Measurements from ENCODE around the gene KDM5A.
"Not testable (repeated sequence)": the region's sequence is repeated elsewhere in the genome, so short reads cannot be mapped to it uniquely, and the experiment has no call there.

Gene KDM5A

DNA sequence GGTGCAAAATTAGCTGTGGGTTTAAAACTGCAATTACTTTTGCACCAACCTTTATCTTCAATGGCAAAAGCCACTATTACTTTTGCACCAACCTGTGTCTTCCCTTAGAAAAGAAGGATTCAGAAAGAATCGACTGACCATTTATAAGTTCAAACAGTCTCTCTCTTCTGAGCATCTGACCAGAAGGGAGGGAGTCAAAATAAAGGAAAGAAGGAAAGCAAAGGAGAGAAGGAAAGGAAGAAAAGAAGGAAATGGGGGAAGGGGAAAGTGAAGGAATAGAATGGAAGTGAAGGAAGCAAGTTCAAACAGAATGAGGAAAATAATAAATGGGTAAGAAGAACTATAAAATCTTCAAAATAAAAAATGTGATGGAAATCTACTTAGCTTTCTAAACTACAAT lies 57.8 kb downstream of the KDM5A start:
- DNase-seq: no peak

DNA sequence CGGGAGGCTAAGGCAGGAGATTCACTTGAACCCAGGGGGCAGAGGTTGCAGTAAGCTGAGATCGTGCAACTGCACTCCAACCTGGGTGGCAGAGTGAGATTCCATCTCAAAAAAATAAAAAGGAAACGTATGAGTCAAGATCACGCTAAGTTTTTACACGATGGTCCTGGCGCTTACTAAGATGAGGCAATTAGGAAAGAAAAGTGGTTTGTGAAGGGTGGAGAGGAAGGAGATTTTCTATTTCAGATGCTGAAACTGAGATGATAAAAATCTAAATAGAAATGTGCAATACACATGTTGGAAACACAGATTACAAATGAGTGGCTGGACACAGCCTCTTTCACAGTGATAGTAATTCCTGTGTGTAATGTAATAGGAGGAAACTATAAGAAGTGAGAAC lies 63.2 kb downstream of the KDM5A start:
- DNase-seq: no peak

DNA sequence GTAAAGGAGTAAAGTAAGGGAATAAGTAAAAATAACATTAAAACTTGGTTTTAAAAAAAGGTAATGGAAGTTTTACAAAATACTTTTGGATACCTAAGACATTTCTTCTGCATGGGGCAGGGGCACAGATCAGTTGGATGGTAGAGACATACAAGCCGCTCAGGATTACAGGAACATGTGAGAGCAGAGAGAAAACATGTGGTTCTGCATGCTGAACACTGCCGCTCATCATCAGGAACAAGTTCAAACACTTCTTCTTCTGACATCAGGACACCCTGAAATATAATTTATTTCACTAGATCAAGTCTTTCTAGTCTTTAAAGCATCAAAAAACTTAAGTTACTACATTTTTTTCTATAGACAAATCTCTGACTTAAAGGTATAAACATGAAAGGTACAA lies 65.6 kb downstream of the KDM5A start:
- DNase-seq: no peak

DNA sequence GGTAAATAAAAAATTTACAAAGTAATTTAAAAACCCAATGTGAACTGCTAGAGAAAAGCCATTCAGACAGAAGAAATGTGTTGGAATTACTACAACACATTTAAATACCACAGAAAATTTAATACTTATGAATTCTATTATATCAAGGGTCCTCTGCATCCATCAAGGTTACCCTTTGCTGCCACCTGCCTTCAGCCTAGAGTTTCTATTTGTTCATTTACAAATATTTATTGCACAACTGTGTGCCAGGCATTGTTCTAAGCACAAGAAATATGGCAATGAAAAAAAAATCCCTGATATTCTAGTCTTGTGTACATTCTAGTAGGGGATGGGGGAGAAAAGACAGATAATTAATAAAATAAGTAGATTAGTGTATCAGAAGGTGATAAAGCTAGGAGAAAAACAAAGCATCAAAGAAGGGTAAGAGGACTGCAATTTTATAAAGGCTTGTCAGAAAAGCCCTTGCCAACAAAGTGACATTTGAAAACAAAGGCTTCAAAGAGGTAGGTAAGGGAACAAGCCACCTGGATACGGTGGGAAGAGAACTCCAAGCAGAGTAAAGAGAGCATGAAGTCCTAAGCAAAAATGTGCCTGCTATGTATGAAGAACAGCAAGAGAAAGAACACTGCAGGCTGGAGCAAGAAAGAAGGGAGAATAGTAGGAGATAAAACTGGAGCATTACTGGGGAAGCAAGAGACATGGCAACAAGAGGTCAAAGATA lies 67.4 kb downstream of the KDM5A start:
- DNase-seq: no peak

DNA sequence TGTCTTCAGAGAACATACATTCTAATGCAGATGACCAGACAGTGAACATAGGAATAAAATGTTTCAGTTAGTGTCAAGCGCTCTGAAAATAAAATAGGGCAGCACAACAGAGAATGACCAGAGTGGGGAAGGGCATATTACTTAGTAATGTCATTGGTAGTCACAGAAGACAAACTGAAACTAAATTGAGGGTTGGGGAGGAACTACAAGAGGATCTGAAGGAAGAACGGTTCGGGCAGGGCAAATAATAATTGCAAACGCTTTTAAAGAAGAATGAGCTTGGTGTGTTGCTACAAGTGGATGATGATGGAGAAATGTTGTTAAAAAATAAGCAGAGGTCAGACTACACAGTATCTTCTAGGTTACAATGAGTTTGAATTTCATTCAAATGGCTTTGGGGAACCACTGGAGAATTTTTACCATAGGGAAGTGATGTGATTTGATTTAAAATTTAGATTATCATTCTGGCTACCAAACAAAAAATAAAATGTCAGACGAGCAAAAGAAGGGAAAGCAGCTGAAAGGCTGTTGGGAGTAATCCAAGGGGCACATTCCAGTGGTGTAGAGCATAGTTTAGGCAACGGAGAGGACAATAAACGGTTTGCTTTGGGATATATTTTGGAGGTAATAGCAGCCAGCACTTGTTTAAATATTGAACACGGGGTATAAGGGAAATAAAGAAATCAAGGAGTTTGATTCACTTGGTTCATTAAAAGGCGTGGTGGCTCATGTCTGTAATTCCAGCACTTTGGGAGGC lies 70.2 kb downstream of the KDM5A start:
- no peak for DNase-seq

DNA sequence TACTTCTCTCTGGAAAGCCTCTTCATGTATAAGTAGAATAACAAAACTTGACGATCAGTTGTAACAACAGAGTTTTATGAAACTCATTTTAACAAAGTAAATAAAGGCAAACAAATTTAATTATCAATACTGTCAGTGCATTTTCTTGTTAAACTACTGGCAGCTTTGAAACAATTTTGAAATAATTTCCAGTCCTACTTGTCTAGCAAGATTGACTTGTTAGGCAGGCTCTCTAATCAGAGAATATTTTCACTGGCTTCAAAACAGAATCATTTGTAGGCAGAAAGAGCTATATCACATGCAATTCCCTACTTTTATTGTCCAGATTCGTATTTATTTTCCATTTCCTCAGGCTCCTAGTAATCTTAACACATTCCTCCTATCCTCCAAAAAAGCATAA lies 80.6 kb downstream of the KDM5A start:
- DNase-seq: no peak

DNA sequence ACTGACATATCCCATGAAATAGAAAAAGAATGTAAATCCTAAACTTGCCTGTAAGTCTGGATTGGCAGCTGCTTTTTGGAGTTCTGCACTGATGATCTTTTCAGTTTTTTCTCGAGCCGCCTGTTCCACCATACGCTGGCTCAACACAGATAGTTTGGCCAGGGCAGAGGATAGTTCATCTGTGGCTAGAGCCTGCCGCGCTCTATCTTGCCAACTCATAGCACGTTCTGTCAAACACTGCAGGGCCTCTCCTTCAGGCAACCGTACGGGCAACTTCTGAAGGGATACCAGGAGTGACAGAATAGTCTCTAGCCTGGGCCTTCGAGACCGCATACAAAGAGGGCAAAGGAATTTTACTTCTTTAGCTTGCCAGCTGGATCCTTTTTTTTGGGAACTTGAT lies 81.7 kb downstream of the KDM5A start:
- DNase-seq: no peak

DNA sequence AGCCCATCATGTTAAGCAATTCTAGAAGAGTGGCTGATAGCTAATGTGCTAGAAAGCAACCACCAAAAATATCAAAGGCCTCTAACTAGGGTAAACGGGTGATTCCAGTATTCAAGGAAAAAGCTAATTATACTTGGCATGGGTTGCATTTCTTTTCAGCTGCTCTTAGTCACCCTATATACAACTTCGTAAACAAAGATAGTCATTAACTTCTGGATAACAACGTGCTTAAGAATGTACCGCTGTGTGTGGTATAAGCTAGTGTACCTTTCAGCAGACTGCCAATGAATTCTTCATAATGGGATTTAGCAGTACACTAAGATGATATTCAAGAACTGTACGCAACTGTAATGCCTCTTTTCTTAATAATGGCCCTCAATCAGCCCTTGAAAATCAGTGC lies 84.3 kb downstream of the KDM5A start:
- DNase-seq: no peak

DNA sequence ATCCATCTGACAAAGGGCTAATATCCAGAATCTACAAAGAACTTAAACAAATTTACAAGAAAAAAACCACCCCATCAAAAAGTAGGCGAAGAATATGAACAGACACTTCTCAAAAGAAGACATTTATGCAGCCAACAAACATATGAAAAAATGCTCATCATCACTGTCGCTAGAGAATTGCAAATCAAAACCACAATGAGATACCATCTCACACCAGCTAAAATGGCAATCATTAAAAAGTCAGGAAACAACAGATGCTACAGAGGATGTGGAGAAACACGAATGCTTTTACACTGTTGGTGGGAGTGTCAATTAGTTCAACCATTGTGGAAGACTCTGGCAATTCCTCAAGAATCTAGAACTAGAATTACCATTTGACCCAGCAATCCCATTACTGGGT lies 86.4 kb downstream of the KDM5A start:
- DNase-seq: not testable (repeated sequence)

DNA sequence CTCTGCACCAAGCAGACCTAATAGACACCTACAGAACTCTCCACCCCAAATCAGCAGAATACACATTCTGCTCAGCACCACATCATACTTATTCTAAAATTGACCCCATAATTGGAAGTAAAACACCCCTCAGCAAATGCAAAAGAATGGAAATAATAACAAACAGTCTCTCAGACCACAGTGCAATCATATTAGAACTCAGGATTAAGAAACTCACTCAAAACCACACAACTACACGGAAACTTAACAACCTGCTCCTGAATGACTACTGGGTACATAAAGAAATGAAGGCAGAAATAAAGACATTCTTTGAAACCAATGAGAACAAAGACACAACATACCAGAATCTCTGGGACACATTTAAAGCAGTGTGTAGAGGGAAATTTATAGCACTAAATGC lies 89.0 kb downstream of the KDM5A start:
- DNase-seq: not testable (repeated sequence)

DNA sequence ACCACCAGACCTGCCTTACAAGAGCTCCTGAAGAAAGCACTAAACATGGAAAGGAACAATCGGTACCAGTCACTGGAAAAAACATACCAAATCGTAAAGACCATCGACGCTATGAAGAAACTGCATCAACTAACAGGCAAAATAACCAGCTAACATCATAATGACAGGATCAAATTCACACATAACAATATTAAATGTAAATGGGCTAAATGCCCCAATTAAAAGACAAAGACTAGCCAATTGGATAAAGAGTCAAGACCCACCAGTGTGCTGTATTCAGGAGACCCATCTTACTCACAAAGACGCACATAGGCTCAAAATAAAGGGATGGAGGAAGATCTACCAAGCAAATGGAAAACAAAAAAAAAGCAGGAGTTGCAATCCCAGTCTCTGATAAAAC lies 89.6 kb downstream of the KDM5A start:
- DNase-seq: not testable (repeated sequence)

DNA sequence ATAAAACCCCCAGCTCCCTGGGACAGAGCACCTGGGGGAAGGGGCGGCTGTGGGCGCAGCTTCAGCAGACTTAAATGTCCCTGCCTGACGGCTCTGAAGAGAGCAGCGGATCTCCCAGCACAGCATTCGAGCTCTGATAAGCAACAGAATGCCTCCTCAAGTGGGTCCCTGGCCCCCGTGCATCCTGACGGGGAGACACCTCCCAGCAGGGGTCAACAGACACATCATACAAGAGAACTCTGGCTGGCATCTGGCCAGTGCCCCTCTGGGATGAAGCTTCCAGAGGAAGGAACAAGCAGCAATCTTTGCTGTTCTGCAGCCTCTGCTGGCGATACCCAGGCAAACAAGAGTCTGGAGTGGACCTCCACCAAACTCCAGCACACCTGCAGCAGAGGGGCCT lies 91.1 kb downstream of the KDM5A start:
- DNase-seq: not testable (repeated sequence)

DNA sequence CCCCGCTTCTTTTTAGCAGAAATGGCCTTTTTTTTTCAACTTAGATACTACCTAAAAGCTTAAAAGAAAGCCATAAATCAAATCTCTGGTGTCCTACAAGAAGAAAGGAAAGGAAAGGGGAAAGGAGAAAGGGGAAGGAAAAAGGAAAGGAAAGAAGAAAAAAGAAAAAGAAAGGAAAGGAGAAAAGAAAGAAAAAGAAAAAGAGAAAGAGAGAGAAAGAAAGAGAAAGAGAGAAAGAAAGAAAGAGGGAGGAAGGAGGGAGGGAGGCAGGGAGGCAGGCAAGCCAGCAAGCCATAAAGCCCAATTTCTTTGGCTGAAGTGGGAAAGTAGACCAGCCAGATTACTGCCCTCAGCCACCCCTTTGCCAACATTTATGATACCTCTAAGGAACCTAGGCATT lies 94.0 kb downstream of the KDM5A start:
- DNase-seq: no peak

DNA sequence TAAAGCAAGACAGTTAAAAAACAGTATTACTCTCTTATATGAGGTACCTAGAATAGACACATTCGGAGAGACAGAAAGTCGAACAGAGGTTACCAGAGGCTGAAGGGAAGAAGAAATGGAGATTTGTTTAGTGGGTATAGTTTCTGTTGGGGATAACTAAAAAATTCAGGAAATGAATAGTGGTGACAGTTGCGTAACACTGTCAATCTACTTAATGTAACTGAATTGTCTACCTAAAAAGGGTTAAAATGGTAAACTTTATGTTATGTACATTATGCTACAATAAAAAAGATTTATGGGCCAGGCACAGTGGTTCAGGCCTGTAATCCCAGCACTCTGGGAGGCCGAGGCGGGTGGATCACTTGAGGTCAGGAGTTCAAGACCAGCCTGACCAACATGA lies 95.9 kb downstream of the KDM5A start:
- no peak for DNase-seq

DNA sequence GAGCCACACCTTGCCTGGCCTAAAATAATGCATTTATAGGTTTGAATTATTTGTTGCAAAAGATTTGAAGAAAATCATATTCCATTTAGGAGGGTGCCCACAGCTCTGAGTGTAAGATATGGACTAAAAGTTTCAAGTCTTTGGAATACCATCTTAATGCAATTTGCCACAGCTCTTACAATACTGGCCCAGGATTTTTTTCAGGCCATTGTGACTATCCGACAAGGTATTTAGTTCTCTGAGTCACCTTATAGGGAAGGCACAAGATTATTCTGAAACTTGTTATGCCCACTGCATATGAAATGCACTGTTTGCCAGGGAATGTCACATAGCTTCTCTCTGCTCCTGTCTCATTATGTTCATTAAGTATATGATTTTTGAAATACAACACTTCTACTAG lies 96.9 kb downstream of the KDM5A start:
- no peak for DNase-seq

DNA sequence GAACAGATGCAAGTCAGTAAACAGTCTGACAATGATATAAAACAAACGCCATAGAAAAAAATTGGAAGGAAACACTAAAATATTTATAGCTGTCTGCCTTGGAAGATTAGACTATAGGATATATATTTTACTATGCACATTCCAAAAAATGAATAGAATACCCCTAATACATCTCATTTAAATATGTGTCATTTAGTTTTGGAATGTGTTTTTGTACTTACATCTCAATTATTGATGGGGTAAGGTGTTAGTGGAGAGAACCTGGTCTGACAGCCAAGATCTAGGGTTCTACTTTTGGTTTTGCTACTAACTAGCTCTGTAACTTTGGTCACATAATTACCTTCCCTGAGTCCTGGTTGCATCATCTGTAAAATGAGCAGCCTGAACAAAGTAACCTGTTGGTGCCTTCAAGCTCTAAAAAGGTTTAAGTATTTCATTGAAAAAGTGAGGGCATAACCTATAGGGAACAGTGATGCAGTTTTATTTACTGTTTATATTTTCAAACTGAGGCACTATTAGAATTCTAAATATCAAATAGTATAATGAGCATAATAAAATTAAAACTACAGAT lies 97.9 kb downstream of the KDM5A start:
- DNase-seq: no peak

DNA sequence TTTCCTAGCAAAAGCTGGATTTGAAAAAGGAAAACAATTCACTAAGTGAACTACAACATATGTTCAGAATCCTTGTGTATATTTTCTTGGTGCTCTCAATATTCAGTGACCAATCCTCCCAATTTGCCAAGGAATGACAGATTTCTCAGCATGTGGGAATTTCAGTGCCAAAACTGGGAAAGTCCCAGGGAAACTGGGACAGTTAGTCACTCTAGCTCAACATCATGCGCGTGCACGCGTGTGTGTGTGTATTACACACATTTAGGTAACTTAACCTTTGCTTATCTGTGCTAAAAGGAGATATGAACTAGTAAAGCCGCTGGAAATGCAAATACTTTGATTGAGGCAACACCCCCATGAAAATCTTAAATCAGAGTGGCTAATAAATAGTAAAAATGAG lies 100.4 kb downstream of the KDM5A start:
- DNase-seq: no peak

DNA sequence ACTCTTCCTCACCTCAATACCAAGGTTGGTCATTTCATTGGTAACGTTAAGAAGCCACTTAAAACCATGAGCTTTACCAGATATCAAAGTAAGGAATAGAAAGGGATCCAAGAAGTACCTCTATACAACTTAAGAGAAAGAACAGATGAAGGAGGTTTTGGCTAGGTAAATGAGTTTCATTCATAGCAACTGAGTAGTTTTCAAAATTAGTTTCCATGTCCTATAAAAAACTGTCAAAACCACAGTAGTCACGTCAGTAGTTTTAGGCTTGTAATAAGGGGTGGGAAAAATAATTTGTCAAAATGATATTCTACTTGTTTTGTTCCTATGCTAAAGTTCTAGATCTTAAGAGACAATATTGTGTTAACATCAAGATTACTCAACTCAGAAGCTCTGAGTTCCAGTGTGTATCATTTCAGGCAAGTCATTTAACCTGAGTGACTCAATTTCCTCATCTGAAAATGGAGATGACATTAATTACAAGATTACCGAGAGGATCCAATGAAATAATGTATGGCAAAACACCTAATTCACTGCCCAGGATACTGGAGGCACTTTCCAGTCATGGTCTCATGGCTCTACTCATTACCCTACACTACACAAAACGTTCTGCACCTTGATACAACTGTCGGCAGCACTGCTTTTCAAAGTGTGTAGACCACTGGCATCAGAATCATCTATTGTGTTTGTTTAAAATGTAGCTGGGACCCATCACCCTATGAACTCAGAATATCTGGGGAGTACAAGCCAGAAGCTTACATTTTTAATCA lies 102.4 kb downstream of the KDM5A start:
- no peak for DNase-seq

DNA sequence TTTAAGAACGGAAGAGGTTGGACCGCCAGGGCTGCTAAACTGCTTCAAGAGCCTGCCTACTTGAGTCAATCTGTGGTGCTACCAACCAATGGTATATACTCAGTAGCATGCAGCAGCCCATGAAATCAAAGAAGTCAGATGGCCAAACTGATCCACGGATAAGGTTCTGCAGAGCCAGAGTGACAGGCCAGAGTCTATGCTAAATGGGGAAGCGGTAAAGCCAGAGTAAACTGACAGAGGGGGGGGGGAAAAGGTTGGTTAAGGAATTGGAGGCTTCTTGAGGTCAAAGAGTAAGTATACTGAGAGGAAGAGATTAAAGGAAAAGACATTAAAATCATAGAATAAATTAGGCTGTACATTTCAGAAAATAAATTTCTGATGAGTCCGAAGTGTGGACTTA lies 111.1 kb downstream of the KDM5A start:
- no peak for DNase-seq

DNA sequence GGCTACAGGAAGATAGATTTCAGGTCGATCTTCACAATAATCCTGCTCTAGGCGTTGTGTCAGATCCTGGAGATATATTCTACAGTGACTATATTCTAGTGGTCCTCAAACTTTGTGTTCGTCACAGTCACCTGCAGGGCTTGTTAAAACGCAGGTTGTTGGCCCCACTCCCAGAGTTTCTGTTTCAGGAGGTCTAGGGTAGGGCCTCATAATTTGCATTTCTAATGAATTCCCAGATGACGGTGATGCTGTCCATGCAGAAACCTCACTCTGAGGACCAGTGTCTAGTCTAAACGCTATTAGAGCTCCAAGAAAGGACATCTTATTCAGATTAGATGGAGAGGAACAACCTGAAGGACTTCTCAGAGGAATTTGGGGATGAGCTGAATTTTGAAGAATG lies 113.3 kb downstream of the KDM5A start:
- DNase-seq: no peak

DNA sequence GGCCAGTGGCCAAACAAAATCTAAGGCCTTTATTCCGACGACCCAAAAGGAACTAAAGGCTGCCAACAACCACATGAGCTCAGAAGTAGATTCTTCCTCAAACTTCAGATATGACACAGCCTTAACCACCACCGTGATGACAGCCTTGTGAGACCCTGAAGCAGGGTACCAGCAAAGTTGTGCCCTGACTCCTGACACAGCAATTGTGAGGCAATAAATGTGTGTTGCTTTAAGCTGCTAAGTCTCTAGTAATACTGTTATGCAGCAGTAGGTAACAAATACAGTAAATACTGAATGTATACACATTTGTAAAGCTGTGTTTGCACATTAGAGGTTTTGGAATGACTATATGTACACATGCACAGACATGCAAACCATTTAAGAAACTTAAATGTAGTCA lies 115.7 kb downstream of the KDM5A start:
- no peak for DNase-seq

DNA sequence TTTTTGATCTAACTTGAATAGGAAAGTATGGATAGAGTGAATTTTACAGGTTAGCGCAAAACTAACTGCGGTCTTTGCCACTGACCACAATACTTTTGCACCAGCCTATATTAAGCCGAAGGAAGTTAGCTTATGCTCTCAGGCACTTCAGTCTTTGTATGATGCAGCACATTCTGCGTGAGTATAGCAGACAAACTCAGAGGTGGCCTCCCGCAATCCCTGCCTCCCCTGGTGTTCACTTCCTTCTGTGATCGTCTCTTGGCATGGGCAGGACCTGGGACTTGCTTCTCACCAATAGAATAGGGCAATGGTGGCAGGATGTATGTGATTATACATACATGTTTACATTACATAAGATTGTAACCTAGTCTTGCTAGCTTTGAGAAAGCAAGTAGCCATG lies 116.2 kb downstream of the KDM5A start:
- no peak for DNase-seq

DNA sequence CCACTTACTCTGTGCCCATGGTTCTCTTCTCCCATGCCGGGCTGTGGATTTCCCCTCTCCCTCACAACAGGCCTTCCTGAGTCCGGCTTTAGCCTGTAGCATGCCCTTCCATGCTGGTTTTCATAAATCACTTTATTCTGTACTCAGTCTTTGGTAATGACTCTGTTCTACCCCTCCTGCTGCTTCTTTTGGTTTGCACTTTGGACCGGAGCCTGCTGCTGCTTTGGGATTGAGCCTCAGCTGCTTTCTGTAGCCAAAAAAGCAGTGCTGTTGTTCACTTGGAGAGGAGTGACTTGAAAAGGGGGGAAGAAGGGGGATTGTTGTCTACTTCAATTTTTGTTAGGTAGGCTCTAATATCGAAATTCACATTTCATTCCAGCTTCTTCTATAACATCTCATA lies 118.0 kb downstream of the KDM5A start:
- DNase-seq: no peak

DNA sequence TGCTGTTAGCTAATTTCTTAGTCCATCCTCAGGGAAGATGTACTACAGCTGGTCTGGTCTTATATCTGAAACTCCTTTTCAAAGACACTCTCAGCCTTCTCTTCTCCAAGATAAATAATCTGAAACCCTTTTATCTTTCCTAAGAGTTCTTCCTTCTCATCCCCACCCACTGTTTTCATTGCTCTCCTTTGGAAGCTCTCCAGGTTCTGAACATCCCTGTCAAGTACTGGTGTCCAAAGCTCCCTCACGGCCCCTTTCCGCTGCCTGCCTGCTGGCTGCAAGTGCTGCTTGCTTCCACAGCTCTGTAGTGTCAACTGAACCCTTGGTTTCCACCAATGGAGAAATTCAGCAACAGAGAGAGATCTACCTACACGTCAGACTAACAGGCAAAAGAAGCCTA lies 119.9 kb downstream of the KDM5A start:
- no peak for DNase-seq

Measured in NCI-H1436 (cell line).